A673 (cell line): Measurements from ENCODE around the gene KRT1. TPM values are rescaled to one million over a fixed set of nuclear protein-coding genes. Genes with fewer than 3 reads are reported as not detected.

Experiments
- BruUV-seq: library from RNA; stranded (reverse); fragments of 400-500 nt; replicated peaks from 2 replicates; lab custom pipeline; 2021; lab: Mats Ljungman, UMichigan
- CTCF ChIA-PET: fragments of 300-600 bp; sonication (Branson Sonifier 250); formaldehyde crosslinking; loops from one replicate; lab custom pipeline; 2022; ENCODE audit warnings: antibody characterized with exemption; lab: Charles Lee
- POLR2A ChIA-PET: fragments of 300-600 bp; sonication (Branson Sonifier 250); formaldehyde crosslinking; loops from one replicate; lab custom pipeline; 2022; ENCODE audit warnings: antibody characterized with exemption; ENCODE audit not compliant: low non-redundant PET; lab: Charles Lee
- DNase-seq: peaks from one replicate; pipeline ENCODE4 v3.0.0-alpha.2; 2015; ENCODE audit warnings: low spot score
- H3K27ac ChIP-seq: fragments of 200-600 bp; sonication (generic); 2 replicates; pipeline ENCODE4 v1.5.1; 2016; ENCODE audit warnings: mixed run types, low read depth, mild to moderate bottlenecking, mixed read lengths, antibody characterized with exemption, low read length; ENCODE audit not compliant: poor library complexity, severe bottlenecking
- H3K27me3 ChIP-seq: fragments of 200-600 bp; sonication (generic); replicated peaks from 2 replicates; pipeline ENCODE4 v1.6.1; 2017; ENCODE audit warnings: mixed run types, low read depth, mild to moderate bottlenecking, mixed read lengths, antibody characterized with exemption, low read length; ENCODE audit not compliant: insufficient read depth, poor library complexity
- H3K36me3 ChIP-seq: fragments of 200-600 bp; sonication (generic); 2 replicates; pipeline ENCODE4 v1.6.1; 2016; ENCODE audit warnings: mixed run types, mild to moderate bottlenecking, mixed read lengths, antibody characterized with exemption, low read length; ENCODE audit not compliant: insufficient read depth, poor library complexity, severe bottlenecking
- H3K4me1 ChIP-seq: fragments of 200-600 bp; sonication (generic); 2 replicates; pipeline ENCODE4 v1.6.1; 2017; ENCODE audit warnings: mixed run types, mild to moderate bottlenecking, mixed read lengths, antibody characterized with exemption, low read length; ENCODE audit not compliant: insufficient read depth, poor library complexity, severe bottlenecking
- H3K4me3 ChIP-seq: fragments of 200-600 bp; sonication (generic); 2 replicates; pipeline ENCODE4 v1.5.1; 2016; ENCODE audit warnings: low read depth, mixed run types, mild to moderate bottlenecking, mixed read lengths, low read length; ENCODE audit not compliant: poor library complexity, severe bottlenecking
- H3K9me3 ChIP-seq: fragments of 200-600 bp; sonication (generic); 2 replicates; pipeline ENCODE4 v1.6.1; 2016; ENCODE audit warnings: mixed run types, low read depth, mild to moderate bottlenecking, mixed read lengths, antibody characterized with exemption, low read length; ENCODE audit not compliant: poor library complexity, severe bottlenecking
- EZH2 ChIP-seq: fragments of 200-600 bp; sonication (generic); IDR thresholded peaks from 2 replicates; pipeline ENCODE4 v1.6.1; 2017; ENCODE audit warnings: borderline replicate concordance, low read depth, mild to moderate bottlenecking, mixed read lengths, antibody characterized with exemption, low read length; ENCODE audit not compliant: poor library complexity, severe bottlenecking
- intact Hi-C: fragments of 100-400 bp; cut with micrococcal nuclease; formaldehyde crosslinking; loops from one replicate; pipeline ENCODE4 v1.10.0; 2022; ENCODE audit not compliant: unreplicated experiment
- total RNA-seq: library from RNA; stranded (reverse); gene quantifications from 2 replicates; pipeline ENCODE4 v1.2.3, GENCODE V29; 2021
- TF ChIP-seq, protein P1 (sequence below): fragments of 300-800, 200-600 bp; sonication (generic); conservative IDR thresholded peaks from 2 replicates; pipeline ENCODE4 v1.5.1; 2017; ENCODE audit warnings: low read depth, mild to moderate bottlenecking, antibody characterized with exemption, low read length, moderate library complexity, mixed read lengths

KRT1 gene
- total RNA-seq, 1 experiment from 2014 or later = not detected

DNA sequence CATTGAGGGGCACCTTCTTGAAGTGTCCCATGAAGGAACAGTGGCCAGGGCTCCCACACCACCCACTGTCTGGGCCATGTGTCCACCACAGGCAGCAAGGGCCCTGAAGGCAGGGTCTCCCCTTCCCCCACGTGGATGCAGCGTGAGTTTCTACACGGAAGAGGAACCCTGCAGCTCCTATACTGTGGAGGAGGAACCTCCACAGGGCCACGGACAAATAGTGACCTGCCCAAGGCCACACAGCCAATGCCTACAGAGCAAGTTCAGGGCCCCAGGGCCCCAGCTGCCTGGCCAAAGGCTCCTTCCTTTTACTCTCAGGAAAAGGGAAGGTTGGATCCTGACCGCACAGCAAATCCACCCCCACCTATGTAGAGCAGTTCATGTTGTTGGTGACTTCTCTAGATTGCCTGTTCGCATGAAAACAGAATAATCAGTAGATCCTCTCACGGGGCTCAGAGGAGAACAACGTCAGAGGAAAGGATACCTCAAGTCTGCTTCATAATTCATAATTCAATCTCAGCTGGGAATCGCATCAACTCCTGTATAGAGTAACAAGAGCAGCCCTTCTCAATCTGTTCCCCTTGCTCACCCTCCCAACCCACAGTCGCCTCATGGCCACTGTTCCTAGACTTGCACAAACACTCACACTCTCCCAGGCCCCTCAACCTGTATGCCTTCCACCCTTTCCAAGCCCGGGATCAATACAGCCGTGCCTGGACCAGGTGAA lies 50.8 kb downstream of the KRT1 start:
- no peaks in the 10 kb centered on the region for H3K9me3 ChIP-seq
- no peaks in the 10 kb centered on the region for H3K4me1 ChIP-seq
- TF ChIP-seq EZH2 = no peak
- TF ChIP-seq, protein P1, sequence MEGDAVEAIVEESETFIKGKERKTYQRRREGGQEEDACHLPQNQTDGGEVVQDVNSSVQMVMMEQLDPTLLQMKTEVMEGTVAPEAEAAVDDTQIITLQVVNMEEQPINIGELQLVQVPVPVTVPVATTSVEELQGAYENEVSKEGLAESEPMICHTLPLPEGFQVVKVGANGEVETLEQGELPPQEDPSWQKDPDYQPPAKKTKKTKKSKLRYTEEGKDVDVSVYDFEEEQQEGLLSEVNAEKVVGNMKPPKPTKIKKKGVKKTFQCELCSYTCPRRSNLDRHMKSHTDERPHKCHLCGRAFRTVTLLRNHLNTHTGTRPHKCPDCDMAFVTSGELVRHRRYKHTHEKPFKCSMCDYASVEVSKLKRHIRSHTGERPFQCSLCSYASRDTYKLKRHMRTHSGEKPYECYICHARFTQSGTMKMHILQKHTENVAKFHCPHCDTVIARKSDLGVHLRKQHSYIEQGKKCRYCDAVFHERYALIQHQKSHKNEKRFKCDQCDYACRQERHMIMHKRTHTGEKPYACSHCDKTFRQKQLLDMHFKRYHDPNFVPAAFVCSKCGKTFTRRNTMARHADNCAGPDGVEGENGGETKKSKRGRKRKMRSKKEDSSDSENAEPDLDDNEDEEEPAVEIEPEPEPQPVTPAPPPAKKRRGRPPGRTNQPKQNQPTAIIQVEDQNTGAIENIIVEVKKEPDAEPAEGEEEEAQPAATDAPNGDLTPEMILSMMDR = no peak
- no peaks in the 10 kb centered on the region for H3K36me3 ChIP-seq
- BruUV-seq = no TSS peak
- H3K27me3 ChIP-seq = no peaks in the 10 kb centered on the region
- DNase-seq = no peak
- no peak overlapping the region for H3K27ac ChIP-seq
- no peak overlapping the region for H3K4me3 ChIP-seq
- CTCF ChIA-PET = no interaction called here
- POLR2A ChIA-PET = no interaction called here
- intact Hi-C loops = no loop called here

DNA sequence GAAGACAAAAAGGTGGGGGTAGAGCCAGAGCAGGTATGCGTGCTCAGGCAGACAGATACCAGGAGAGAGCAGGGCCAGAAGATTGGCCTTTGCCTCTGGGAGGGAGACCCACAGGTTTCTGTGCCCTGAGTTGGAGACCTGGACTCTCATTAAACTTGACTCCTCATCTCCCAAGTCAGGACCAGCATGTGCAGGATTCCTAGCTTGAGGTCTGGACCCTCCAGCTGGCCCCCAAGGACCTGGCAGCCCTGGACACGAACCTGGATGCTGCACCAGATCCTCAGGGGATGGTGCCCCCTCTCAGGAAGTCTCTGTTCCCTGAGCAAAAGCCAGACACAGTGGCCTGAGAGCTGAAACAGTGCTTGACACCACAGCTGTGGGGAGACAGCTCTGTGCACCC lies 51.4 kb downstream of the KRT1 start:
- H3K27ac ChIP-seq = no peak overlapping the region
- DNase-seq = no peak
- H3K9me3 ChIP-seq = no peaks in the 10 kb centered on the region
- CTCF ChIA-PET = no interaction called here
- H3K4me1 ChIP-seq = no peaks in the 10 kb centered on the region
- no peaks in the 10 kb centered on the region for H3K27me3 ChIP-seq
- intact Hi-C loops = no loop called here
- no TSS peak for BruUV-seq
- TF ChIP-seq, protein P1 = no peak
- H3K4me3 ChIP-seq = no peak overlapping the region
- POLR2A ChIA-PET = no interaction called here
- H3K36me3 ChIP-seq = no peaks in the 10 kb centered on the region

DNA sequence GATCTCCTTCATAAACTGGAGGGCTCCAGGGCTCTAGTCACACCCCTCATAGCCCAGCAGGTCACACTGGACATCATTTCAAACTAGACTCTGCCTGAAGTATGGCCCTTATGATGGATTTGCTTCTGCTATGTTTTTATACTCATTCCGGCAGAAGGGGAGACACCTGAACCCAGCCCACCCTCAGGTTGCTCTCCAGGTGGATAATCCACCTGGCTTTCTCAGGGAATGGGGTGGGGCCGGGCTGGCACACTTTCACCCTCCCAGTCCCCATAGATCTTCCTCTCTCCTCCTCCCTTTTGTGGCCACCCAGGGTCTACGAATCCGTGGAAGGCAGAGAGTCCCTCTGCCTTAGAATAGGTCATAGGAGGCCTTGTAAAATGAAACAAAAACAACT lies 52.1 kb downstream of the KRT1 start:
- BruUV-seq = no TSS peak
- Histone ChIP-seq H3K4me3 (no peak overlapping the region), H3K36me3 (no peaks in the 10 kb centered on the region), H3K27me3 (no peaks in the 10 kb centered on the region), H3K27ac (no peak overlapping the region), H3K9me3 (no peaks in the 10 kb centered on the region), H3K4me1 (no peaks in the 10 kb centered on the region)
- no peak for DNase-seq
- TF ChIP-seq, protein P1 = no peak
- TF ChIP-seq EZH2 = no peak
- ChIA-PET CTCF (no interaction called here), POLR2A (no interaction called here)
- intact Hi-C loops = no loop called here
